Neural cell (in vitro differentiated cells): Measurements from ENCODE around the gene WWC2. TPM values are rescaled to one million over a fixed set of nuclear protein-coding genes. Genes with fewer than 3 reads are reported as not detected.

Experiments
- H2AFZ ChIP-seq: fragments of 200-600, 300-800 bp; sonication (generic), shearing (Covaris generic); 2 replicates; pipeline ENCODE4 v1.6.0; 2014; ENCODE audit warnings: low read depth, mild to moderate bottlenecking, antibody characterized with exemption, low read length, moderate library complexity
- H3F3A ChIP-seq: fragments of 200-600 bp; shearing (Covaris generic); 2 replicates; pipeline ENCODE4 v1.6.1; 2016; ENCODE audit warnings: mild to moderate bottlenecking, moderate library complexity, mixed read lengths, antibody characterized with exemption, low read length; ENCODE audit not compliant: insufficient read depth, poor library complexity, severe bottlenecking
- H3K27ac ChIP-seq: fragments of 200-600, 300-800 bp; sonication (generic), shearing (Covaris generic); 2 replicates; pipeline ENCODE4 v1.5.1; 2014; ENCODE audit warnings: mild to moderate bottlenecking, low read length, moderate library complexity
- H3K27me3 ChIP-seq: fragments of 300-800, 200-600 bp; sonication (generic), shearing (Covaris generic); 2 replicates; pipeline ENCODE4 v1.6.0; 2014; ENCODE audit warnings: mild to moderate bottlenecking, low read depth, low read length, moderate library complexity; ENCODE audit not compliant: insufficient read depth
- H3K36me3 ChIP-seq: fragments of 300-800, 200-600 bp; sonication (generic), shearing (Covaris generic); 2 replicates; pipeline ENCODE4 v1.5.1; 2014; ENCODE audit warnings: mild to moderate bottlenecking, antibody characterized with exemption, low read length, moderate library complexity; ENCODE audit not compliant: insufficient read depth
- H3K4me2 ChIP-seq: fragments of 300-800, 200-600 bp; sonication (generic), shearing (Covaris generic); 2 replicates; pipeline ENCODE4 v1.6.0; 2014; ENCODE audit warnings: mild to moderate bottlenecking, low read length
- H3K4me3 ChIP-seq: fragments of 300-800, 200-600 bp; sonication (generic), shearing (Covaris generic); 2 replicates; pipeline ENCODE4 v1.5.1; 2014; ENCODE audit warnings: mild to moderate bottlenecking, low read length, moderate library complexity
- H3K79me2 ChIP-seq: fragments of 200-600 bp; shearing (Covaris generic); replicated peaks from 2 replicates; pipeline ENCODE4 v1.6.0; 2014; ENCODE audit warnings: mild to moderate bottlenecking, low read length, moderate library complexity; ENCODE audit not compliant: insufficient read depth
- H3K9ac ChIP-seq: fragments of 300-800, 200-600 bp; sonication (generic), shearing (Covaris generic); 2 replicates; pipeline ENCODE4 v1.6.1; 2016; ENCODE audit warnings: mild to moderate bottlenecking, low read length, mixed read lengths
- H3K9me2 ChIP-seq: fragments of 200-600 bp; shearing (Covaris generic); 2 replicates; pipeline ENCODE4 v1.6.1; 2016; ENCODE audit warnings: mild to moderate bottlenecking, low read length, mixed read lengths; ENCODE audit not compliant: insufficient read depth
- H3K9me3 ChIP-seq: fragments of 200-600, 300-800 bp; sonication (generic), shearing (Covaris generic); 2 replicates; pipeline ENCODE4 v1.6.1; 2016; ENCODE audit warnings: mild to moderate bottlenecking, mixed run types, low read length, moderate library complexity, mixed read lengths
- H4K20me1 ChIP-seq: fragments of 200-600 bp; shearing (Covaris generic); 2 replicates; pipeline ENCODE4 v1.6.1; 2016; ENCODE audit warnings: mild to moderate bottlenecking, mixed run types; ENCODE audit not compliant: insufficient read depth
- CTCF ChIP-seq: fragments of 450-650 bp; IDR thresholded peaks from 2 replicates; pipeline ENCODE4 v1.5.1; 2014; ENCODE audit warnings: antibody characterized with exemption, mild to moderate bottlenecking, moderate library complexity; ENCODE audit not compliant: poor library complexity, severe bottlenecking
- EP300 ChIP-seq: fragments of 450-650 bp; conservative IDR thresholded peaks from 2 replicates; pipeline ENCODE4 v1.6.1; 2014; ENCODE audit warnings: antibody characterized with exemption, mild to moderate bottlenecking, moderate library complexity; ENCODE audit not compliant: poor library complexity, severe bottlenecking
- EZH2 ChIP-seq: fragments of 200-600, 300-800 bp; shearing (Covaris generic), sonication (generic); IDR thresholded peaks from 2 replicates; pipeline ENCODE4 v1.6.1; 2014; ENCODE audit warnings: antibody characterized with exemption, low read length, borderline replicate concordance, mild to moderate bottlenecking; ENCODE audit not compliant: insufficient read depth, poor library complexity, severe bottlenecking
- MXI1 ChIP-seq: fragments of 450-650 bp; conservative IDR thresholded peaks from 2 replicates; pipeline ENCODE4 v1.6.1; 2014; ENCODE audit warnings: antibody characterized with exemption, mild to moderate bottlenecking; ENCODE audit not compliant: poor library complexity, severe bottlenecking
- POLR2AphosphoS5 ChIP-seq: IDR thresholded peaks from 2 replicates; pipeline ENCODE4 v1.6.1; 2012
- RAD21 ChIP-seq: fragments of 450-650 bp; conservative IDR thresholded peaks from 2 replicates; pipeline ENCODE4 v1.6.1; 2014; ENCODE audit warnings: antibody characterized with exemption, mild to moderate bottlenecking, moderate library complexity
- REST ChIP-seq: IDR thresholded peaks from 2 replicates; pipeline ENCODE4 v1.6.1; 2012; ENCODE audit warnings: borderline replicate concordance
- SMC3 ChIP-seq: fragments of 450-650 bp; conservative IDR thresholded peaks from 2 replicates; pipeline ENCODE4 v1.6.1; 2014; ENCODE audit warnings: antibody characterized with exemption, mild to moderate bottlenecking, moderate library complexity; ENCODE audit not compliant: poor library complexity
- TAF1 ChIP-seq: IDR thresholded peaks from 2 replicates; pipeline ENCODE4 v1.6.1; 2012; ENCODE audit warnings: low read depth
- polyA plus RNA-seq: library from polyadenylated mRNA; depleted of rRNA; stranded (reverse); fragments of >200 nt; gene quantifications from 2 replicates; pipeline ENCODE4 v1.2.3, GENCODE V29; 2014

The WWC2 gene
- polyA plus RNA-seq, 1 donor from 2014 or later: 5.7 TPM

GRCh38 chr4:183349673-183350072, 250.6 kb downstream of the WWC2 start:
- TF ChIP-seq SMC3 (no peak), RAD21 (no peak), POLR2AphosphoS5 (no peak), REST (no peak), MXI1 (no peak), TAF1 (no peak), CTCF (no peak), EZH2 (no peak), EP300 (no peak)
- Histone ChIP-seq H4K20me1 (no peaks in the 10 kb centered on the region), H3K9me2 (no peaks in the 10 kb centered on the region), H3K27me3 (no peaks in the 10 kb centered on the region), H2AFZ (no peak overlapping the region), H3K36me3 (no peaks in the 10 kb centered on the region), H3K4me3 (no peak overlapping the region), H3F3A (no peaks in the 10 kb centered on the region), H3K9me3 (no peaks in the 10 kb centered on the region), H3K79me2 (no peaks in the 10 kb centered on the region), H3K27ac (no peak overlapping the region), H3K9ac (no peak overlapping the region), H3K4me2 (no peak overlapping the region)

GRCh38 chr4:183350317-183351071, 251.4 kb downstream of the WWC2 start:
- H3K9ac ChIP-seq: no peak overlapping the region
- H3F3A ChIP-seq: no peaks in the 10 kb centered on the region
- H4K20me1 ChIP-seq: no peaks in the 10 kb centered on the region
- H3K79me2 ChIP-seq: no peaks in the 10 kb centered on the region
- no peak overlapping the region for H3K27ac ChIP-seq
- no peak overlapping the region for H3K4me2 ChIP-seq
- H3K9me2 ChIP-seq: no peaks in the 10 kb centered on the region
- H3K9me3 ChIP-seq: no peaks in the 10 kb centered on the region
- H3K4me3 ChIP-seq: no peak overlapping the region
- TF ChIP-seq RAD21: no peak
- H3K36me3 ChIP-seq: no peaks in the 10 kb centered on the region
- no peaks in the 10 kb centered on the region for H3K27me3 ChIP-seq
- H2AFZ ChIP-seq: no peak overlapping the region
